Esophagus (tissue), 2 donors: ENCODE measurements around the gene CDK6. TPM values are rescaled to one million over a fixed set of nuclear protein-coding genes. Genes with fewer than 3 reads are reported as not detected.

ENCODE experiments used
- H3K27ac ChIP-seq, 2 donors: one replicate each; pipeline ENCODE4 v1.5.1; 2013; ENCODE audit warnings: low read depth in 2 of 2, mild to moderate bottlenecking in 2 of 2, inconsistent platforms in 1 of 2, low read length in 1 of 2, moderate library complexity in 1 of 2
- H3K27me3 ChIP-seq, 2 donors: one replicate each; pipeline ENCODE4 v1.6.1; 2013; ENCODE audit warnings: low read length in 2 of 2, control low read depth in 1 of 2, mild to moderate bottlenecking in 1 of 2; ENCODE audit not compliant: insufficient read depth in 2 of 2, control insufficient read depth in 1 of 2
- H3K36me3 ChIP-seq, 2 donors: one replicate each; pipeline ENCODE4 v1.6.1; 2013; ENCODE audit warnings: low read length in 1 of 2; ENCODE audit not compliant: control insufficient read depth in 2 of 2, insufficient read depth in 2 of 2
- H3K4me1 ChIP-seq, 2 donors: one replicate each; pipeline ENCODE4 v1.6.1; 2013; ENCODE audit warnings: low read length in 1 of 2; ENCODE audit not compliant: control insufficient read depth in 2 of 2, insufficient read depth in 2 of 2
- H3K4me3 ChIP-seq, 2 donors: one replicate each; pipeline ENCODE4 v1.5.1; 2013; ENCODE audit warnings: low read length in 2 of 2, mild to moderate bottlenecking in 2 of 2, low read depth in 1 of 2, moderate library complexity in 1 of 2
- H3K9me3 ChIP-seq, 2 donors: one replicate each; pipeline ENCODE4 v1.6.1; 2013; ENCODE audit warnings: mild to moderate bottlenecking in 2 of 2, low read depth in 1 of 2, low read length in 1 of 2, moderate library complexity in 1 of 2; ENCODE audit not compliant: control insufficient read depth in 2 of 2, insufficient read depth in 1 of 2
- whole genome bisulfite sequencing, 2 donors: extraction: QIAGEN DNeasy Blood & Tissue Kit; methylation state at CpG; one replicate each; pipeline ENCODE4 v1.1.7; 2013; 5-methylcytosine and 5-hydroxymethylcytosine counted together
- polyA plus RNA-seq, 2 donors: library from polyadenylated mRNA; stranded (reverse); fragments of 200-250 nt; gene quantifications; one replicate each; pipeline ENCODE4 v1.2.3, GENCODE V29; 2013
- donor health status: healthy with polysubstance abuse.
- donor health status: Bipolar disorder and iron deficiency.

The CDK6 gene
- polyA plus RNA-seq, 2 donors, result 1.4 to 2.2 TPM

- 86 to 90% methylated on average over 2 of the region's 2 CpGs for WGBS, 2 donors
- no peak overlapping the region for H3K27ac ChIP-seq
Measured at GRCh38 chr7:92723205-92723604, 113.2 kb downstream of the CDK6 start.

DNA sequence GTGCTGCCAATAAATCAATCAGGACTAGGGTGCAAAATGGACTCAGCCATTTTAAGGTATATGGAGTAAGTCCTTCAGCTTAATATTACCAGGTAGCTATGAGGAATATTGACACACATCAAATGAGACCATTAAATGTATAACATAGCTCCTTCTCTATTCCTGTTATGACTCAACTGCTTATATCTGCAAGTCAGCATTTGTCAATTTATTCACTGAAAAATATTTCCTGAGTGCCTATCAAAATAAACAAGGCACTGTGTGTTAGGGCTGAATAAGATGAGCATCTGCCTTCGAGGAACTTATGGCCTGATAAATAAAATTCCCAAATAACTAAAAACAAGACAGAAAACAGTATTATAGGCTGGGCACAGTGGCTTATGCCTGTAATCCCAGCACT lies 113.8 kb downstream of the CDK6 start:
- H3K4me1 ChIP-seq, result peaks cover 0 to 2% of the 10 kb centered on the region in 2 donors
- no peaks in the 10 kb centered on the region for H3K9me3 ChIP-seq
- no peak overlapping the region for H3K4me3 ChIP-seq
- peaks cover 0 to 5% of the 10 kb centered on the region in 2 donors for H3K36me3 ChIP-seq
- WGBS, 2 donors, result 79 to 81% methylated on average over 1 of the region's 1 CpG
- H3K27me3 ChIP-seq, result no peaks in the 10 kb centered on the region
- H3K27ac ChIP-seq, result no peak overlapping the region

More at GRCh38 chr7:92723205-92723604, 113.2 kb downstream of the CDK6 start:
- Histone ChIP-seq H3K4me3 (no peak overlapping the region), H3K4me1 (peaks cover 0 to 2% of the 10 kb centered on the region in 2 donors), H3K27me3 (no peaks in the 10 kb centered on the region), H3K9me3 (no peaks in the 10 kb centered on the region), H3K36me3 (peaks cover 0 to 5% of the 10 kb centered on the region in 2 donors)

GRCh38 chr7:92720604-92721350 lies 115.6 kb downstream of the CDK6 start:
- WGBS, 2 donors, result 91 to 94% methylated on average over 4 of the region's 4 CpGs
- peaks cover 0 to 2% of the 10 kb centered on the region in 2 donors for H3K4me1 ChIP-seq
- no peaks in the 10 kb centered on the region for H3K27me3 ChIP-seq
- no peak overlapping the region for H3K4me3 ChIP-seq
- H3K9me3 ChIP-seq, result no peaks in the 10 kb centered on the region
- H3K36me3 ChIP-seq, result peaks cover 0 to 5% of the 10 kb centered on the region in 2 donors
- no peak overlapping the region for H3K27ac ChIP-seq

GRCh38 chr7:92717993-92718716 lies 118.2 kb downstream of the CDK6 start:
- 32 to 40% methylated on average over 18 of the region's 18 CpGs for WGBS, 2 donors
- peak overlapping the region; percentile 33 to 67 for H3K4me3 ChIP-seq
- no peaks in the 10 kb centered on the region for H3K27me3 ChIP-seq
- H3K9me3 ChIP-seq, result no peaks in the 10 kb centered on the region
- peak overlapping the region; percentile 76 to 84 for H3K27ac ChIP-seq
- peaks cover 0 to 2% of the 10 kb centered on the region in 2 donors for H3K4me1 ChIP-seq
- no peaks in the 10 kb centered on the region for H3K36me3 ChIP-seq

- Histone ChIP-seq H3K9me3 (no peaks in the 10 kb centered on the region), H3K4me1 (peaks cover 0 to 2% of the 10 kb centered on the region in 2 donors), H3K36me3 (no peaks in the 10 kb centered on the region), H3K4me3 (peak overlapping the region in 1 of 2 donors; percentile 67), H3K27ac (peak overlapping the region; percentile 76 to 84), H3K27me3 (no peaks in the 10 kb centered on the region)
- WGBS, 2 donors, result 55 to 57% methylated on average over 7 of the region's 7 CpGs
Measured at GRCh38 chr7:92717623-92717992, 118.8 kb downstream of the CDK6 start.

DNA sequence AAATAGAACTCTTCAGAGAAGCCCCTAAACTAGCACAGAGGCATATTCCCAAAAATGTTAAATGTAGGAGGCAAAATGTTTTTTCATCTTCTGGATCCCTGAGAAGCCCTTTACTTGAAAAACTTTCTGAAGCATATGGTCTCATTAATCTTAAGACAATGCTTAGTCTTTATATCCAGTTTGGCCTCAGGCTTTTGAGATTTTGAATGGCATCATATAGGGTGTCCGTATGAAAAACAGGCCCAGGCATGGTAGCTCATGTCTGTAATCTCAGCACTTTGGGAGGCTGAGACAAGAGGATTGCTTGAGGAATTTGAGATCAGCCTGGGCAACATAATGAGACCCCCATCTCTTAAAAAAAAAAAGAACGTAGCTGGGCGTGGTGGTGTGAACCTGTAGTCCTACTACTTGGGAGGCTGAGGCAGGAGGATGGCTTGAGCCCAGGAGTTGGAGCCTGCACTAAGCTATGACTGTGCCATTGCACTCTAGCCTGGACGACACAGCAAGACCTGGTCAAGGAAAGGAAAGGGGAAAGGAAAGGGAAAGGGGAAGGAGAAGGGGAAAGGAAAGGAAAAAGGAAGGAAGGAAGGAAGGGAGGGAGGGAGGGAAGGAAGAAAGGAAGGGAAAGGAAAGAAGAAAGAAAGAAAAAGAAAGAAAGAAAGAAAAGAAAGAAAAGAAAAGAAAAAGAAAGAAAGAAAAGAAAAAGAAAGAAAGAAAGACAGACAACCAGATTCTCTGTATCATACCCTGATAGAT lies 119.4 kb downstream of the CDK6 start:
- Histone ChIP-seq H3K4me3 (peak overlapping the region in 1 of 2 donors; percentile 67), H3K9me3 (no peaks in the 10 kb centered on the region), H3K27ac (peak overlapping the region in 1 of 2 donors; percentile 76), H3K36me3 (no peaks in the 10 kb centered on the region), H3K27me3 (no peaks in the 10 kb centered on the region), H3K4me1 (peaks cover 0 to 2% of the 10 kb centered on the region in 2 donors)
- WGBS, 2 donors, result 87% methylated on average over 4 of the region's 4 CpGs

DNA sequence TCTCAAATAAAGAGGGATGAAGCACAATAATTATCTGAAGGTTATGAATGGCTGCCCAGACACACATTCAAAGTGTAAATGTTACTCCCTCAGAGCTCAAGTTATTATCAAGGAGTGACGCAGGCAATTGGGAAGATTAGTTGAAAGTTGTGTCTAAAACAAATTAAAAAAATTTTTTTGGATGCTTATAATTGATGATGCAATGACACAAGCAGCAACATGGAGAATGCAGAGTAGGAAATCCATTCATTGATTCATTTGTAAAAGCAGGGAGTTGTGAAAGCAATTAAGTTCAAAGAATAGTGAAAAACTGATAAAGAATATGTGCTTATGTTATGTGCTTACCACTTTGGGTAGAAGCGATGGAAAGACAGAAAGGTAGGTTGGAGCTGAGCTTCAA lies 120.4 kb downstream of the CDK6 start:
- no peak overlapping the region for H3K27ac ChIP-seq
- 85 to 93% methylated on average over 2 of the region's 2 CpGs for WGBS, 2 donors
- H3K4me3 ChIP-seq, result no peak overlapping the region
- H3K27me3 ChIP-seq, result no peaks in the 10 kb centered on the region
- no peaks in the 10 kb centered on the region for H3K36me3 ChIP-seq
- H3K9me3 ChIP-seq, result no peaks in the 10 kb centered on the region
- peaks cover 0 to 2% of the 10 kb centered on the region in 2 donors for H3K4me1 ChIP-seq

- Histone ChIP-seq H3K36me3 (no peaks in the 10 kb centered on the region), H3K4me3 (no peak overlapping the region), H3K9me3 (no peaks in the 10 kb centered on the region), H3K4me1 (peaks cover 0 to 2% of the 10 kb centered on the region in 2 donors), H3K27ac (no peak overlapping the region), H3K27me3 (no peaks in the 10 kb centered on the region)
- WGBS, 2 donors, result 72 to 86% methylated on average over 3 of the region's 3 CpGs
Measured at GRCh38 chr7:92714767-92715166, 121.6 kb downstream of the CDK6 start.

DNA sequence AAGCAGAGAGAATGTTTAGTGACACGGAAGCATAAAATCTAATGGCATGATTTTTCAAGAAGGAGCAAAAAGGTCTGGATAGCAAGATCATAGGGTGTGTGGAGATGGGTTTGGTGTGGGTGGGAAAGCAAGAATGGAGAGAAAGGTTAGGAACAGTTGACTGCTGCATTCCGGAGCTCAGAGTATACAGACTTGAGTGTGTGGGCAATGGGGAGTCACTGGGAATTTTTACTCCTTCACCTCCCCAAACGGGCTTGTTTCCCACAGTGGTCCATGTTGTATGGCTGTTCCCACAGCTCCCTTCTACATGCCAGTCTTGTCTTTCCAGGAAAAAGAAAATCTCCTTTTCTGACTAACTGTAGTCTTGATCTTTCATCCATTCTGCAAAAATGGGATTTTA lies 122.1 kb downstream of the CDK6 start:
- Histone ChIP-seq H3K9me3 (no peaks in the 10 kb centered on the region), H3K36me3 (no peaks in the 10 kb centered on the region), H3K4me1 (peaks cover 0 to 2% of the 10 kb centered on the region in 2 donors), H3K4me3 (no peak overlapping the region), H3K27me3 (no peaks in the 10 kb centered on the region), H3K27ac (no peak overlapping the region)
- WGBS, 2 donors, result 81 to 92% methylated on average over 3 of the region's 3 CpGs
